Ishikawa (cell line): Measurements from ENCODE around the gene LYSET.

Experiments used
- CREB1 ChIP-seq: IDR thresholded peaks from 2 replicates; pipeline ENCODE4 v1.6.1; 2012; ENCODE audit warnings: low read depth
- EGR1 ChIP-seq: IDR thresholded peaks from 2 replicates; pipeline ENCODE4 v1.6.1; 2012
- FOXM1 ChIP-seq: IDR thresholded peaks from 2 replicates; pipeline ENCODE4 v1.6.1; 2012; ENCODE audit warnings: low read depth, borderline replicate concordance
- MAX ChIP-seq: IDR thresholded peaks from 2 replicates; pipeline ENCODE4 v1.6.1; 2012
- RAD21 ChIP-seq: IDR thresholded peaks from 2 replicates; pipeline ENCODE4 v1.6.1; 2012; ENCODE audit warnings: low read depth
- REST ChIP-seq: IDR thresholded peaks from 2 replicates; pipeline ENCODE4 v1.6.1; 2012; ENCODE audit warnings: low read depth, mild to moderate bottlenecking
- TCF12 ChIP-seq: IDR thresholded peaks from 2 replicates; pipeline ENCODE4 v1.6.1; 2012; ENCODE audit warnings: low read depth
- TEAD4 ChIP-seq: IDR thresholded peaks from 2 replicates; pipeline ENCODE4 v1.6.1; 2012
- YY1 ChIP-seq: IDR thresholded peaks from 2 replicates; pipeline ENCODE4 v1.6.1; 2012; ENCODE audit warnings: low read depth
- ZBTB7A ChIP-seq: IDR thresholded peaks from 2 replicates; pipeline ENCODE4 v1.6.1; 2012; ENCODE audit warnings: low read depth
- TF ChIP-seq, protein P1 (sequence below): IDR thresholded peaks from 2 replicates; pipeline ENCODE4 v1.6.1; 2012

LYSET gene

GRCh38 chr14:93232159-93232558 is 47.0 kb downstream of the LYSET start:
- TF ChIP-seq RAD21 (no peak), CREB1 (no peak), REST (no peak), YY1 (no peak), EGR1 (no peak)

GRCh38 chr14:93234798-93235197 is 49.7 kb downstream of the LYSET start:
- TF ChIP-seq ZBTB7A (no peak), RAD21 (no peak), FOXM1 (no peak), TEAD4 (no peak), TCF12 (no peak), CREB1 (no peak), REST (no peak), MAX (no peak)
- TF ChIP-seq, protein P1, sequence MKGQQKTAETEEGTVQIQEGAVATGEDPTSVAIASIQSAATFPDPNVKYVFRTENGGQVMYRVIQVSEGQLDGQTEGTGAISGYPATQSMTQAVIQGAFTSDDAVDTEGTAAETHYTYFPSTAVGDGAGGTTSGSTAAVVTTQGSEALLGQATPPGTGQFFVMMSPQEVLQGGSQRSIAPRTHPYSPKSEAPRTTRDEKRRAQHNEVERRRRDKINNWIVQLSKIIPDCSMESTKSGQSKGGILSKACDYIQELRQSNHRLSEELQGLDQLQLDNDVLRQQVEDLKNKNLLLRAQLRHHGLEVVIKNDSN, result no peak
